HG02885 (cell line): ENCODE measurements around the gene MTHFD2.

ENCODE experiments used
- ATAC-seq: cut with Tn5 transposase; IDR thresholded peaks from one replicate; pipeline ENCODE4 v1.9.1; 2021; ENCODE audit warnings: mild to moderate bottlenecking; ENCODE audit not compliant: unreplicated experiment, poor library complexity

MTHFD2 gene

DNA sequence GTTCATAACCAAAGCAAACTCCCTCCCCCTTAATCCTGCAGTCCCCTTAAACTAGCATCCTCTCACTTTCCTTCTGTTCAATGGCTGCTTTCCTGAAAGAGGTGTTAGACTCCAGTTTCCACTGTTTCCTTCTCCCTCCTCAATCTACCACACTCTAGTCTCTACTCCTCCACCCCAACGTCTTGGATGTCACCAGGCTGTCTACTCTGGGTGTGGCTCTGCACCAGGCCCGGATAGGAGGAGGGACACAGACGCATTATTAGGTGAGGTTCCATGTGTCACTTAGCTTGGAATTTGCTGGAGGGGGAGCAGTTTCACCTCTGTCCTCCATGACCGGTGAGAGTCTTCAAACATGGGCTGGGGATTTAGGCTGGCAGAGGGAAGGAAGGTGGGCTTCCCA is 61.3 kb downstream of the MTHFD2 start:
- ATAC-seq, result no peak

GRCh38 chr2:74260495-74260894 is 62.1 kb downstream of the MTHFD2 start:
- ATAC-seq, result no peak

DNA sequence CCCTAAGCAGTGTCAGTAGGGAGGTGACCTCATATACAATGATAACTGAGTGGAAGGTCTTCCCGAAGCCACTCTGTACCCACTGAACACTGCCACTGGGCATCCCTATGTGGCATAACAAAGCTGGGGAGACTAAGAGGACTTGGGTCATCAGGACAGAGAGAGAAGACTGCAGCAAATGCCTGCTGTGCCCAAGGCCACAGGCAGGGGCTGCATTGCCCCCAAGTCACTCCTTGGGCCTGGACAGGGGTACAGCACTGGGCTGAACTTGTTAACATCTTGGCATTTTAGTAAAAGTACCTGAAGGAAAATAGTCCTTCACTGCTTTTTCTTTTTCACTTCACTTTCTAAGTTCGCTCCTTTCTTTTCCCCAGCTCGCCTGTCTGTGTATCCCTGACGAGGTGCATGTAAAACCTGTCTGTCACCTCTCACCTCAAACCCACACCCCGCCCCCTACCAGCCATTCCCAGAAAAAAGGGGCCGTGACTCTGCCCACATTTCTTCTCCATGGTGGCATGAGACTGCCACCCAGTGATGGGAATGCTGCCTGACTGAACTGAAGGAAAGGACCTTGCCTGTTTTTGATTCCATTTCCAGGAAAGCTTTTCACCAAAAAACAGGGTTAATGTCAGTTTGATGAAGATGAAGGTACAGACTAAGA is 62.9 kb downstream of the MTHFD2 start:
- ATAC-seq, result no peak

DNA sequence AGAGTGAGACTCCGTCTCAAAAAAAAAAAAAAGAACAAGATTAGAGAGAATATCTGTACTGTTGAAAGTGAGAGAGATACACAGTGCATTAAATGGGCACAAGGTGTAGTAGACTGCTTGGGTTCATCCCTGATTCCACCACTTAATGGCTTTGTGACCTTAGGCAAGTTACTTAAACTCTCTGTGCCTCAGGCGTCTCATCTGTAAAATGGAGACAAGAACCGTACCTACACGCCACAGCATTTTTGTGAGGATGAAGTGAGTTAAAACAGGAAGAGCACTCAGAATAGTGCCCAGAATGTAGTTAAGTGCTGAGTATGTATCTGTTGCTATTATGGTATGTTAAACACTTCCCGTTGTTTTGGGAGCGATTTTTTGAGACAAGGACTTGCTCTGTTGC is 64.3 kb downstream of the MTHFD2 start:
- no peak for ATAC-seq

DNA sequence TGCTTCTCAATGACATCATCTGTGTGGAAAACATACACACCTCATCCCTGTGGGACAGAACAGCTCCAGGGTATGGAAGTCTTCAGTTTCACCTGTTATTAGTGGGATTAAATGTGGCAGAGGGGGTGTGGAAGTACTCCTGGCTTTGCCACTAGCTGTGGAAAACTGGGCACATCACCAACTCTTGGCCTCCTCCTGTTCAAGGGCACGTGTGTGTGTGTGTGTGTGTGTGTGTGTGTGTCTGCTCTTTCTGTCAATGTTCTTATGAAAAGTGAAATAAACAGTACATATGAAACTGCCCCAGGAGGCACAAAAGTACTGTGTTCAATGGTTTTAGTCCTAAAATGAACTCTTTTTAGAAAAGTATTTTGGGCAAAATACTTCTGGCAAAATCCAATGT is 65.9 kb downstream of the MTHFD2 start:
- no peak for ATAC-seq

- ATAC-seq, result peak; percentile 40
Observed at GRCh38 chr2:74267068-74267467, 68.7 kb downstream of the MTHFD2 start.
